Tibial nerve (tissue), 4 donors: ENCODE data around the gene EYA2. TPM values are rescaled to one million over a fixed set of nuclear protein-coding genes. Genes with fewer than 3 reads are reported as not detected.

ENCODE experiments used
- DNase-seq, 2 donors: peaks; one replicate each; pipeline ENCODE4 v3.0.0-alpha.2; 2019; ENCODE audit warnings: low spot score in 2 of 2
- H3K27ac ChIP-seq, 4 donors: fragments of 200-600 bp; sonication (generic) in 3 of 4; one replicate each; pipeline ENCODE4 v1.5.1; 2017 to 2019; ENCODE audit warnings: mild to moderate bottlenecking in 1 of 4
- H3K27me3 ChIP-seq, 2 donors: fragments of 200-600 bp; sonication (generic) in 1 of 2; one replicate each; pipeline versions ENCODE4 v1.5.1 to v1.6.0; 2017 to 2019
- H3K36me3 ChIP-seq, 3 donors: fragments of 200-600 bp; sonication (generic); one replicate each; pipeline ENCODE4 v1.5.1; 2018 to 2019
- H3K4me1 ChIP-seq, 4 donors: fragments of 200-600 bp; sonication (generic) in 3 of 4; one replicate each; pipeline ENCODE4 v1.5.1; 2017 to 2019
- H3K4me3 ChIP-seq, 4 donors: fragments of 200-600 bp; sonication (generic) in 3 of 4; one replicate each; pipeline ENCODE4 v1.5.1; 2017 to 2019; ENCODE audit warnings: mild to moderate bottlenecking in 1 of 4, moderate library complexity in 1 of 4
- H3K9me3 ChIP-seq, 4 donors: fragments of 200-600 bp; sonication (generic) in 3 of 4; one replicate each; pipeline ENCODE4 v1.5.1; 2017 to 2019
- CTCF ChIP-seq, 5 experiments: fragments of 200-600 bp in 3 of 5; fragments of 450-650 bp in 2 of 5; sonication (generic) in 3 of 5; IDR thresholded peaks; one replicate each; pipeline ENCODE4 v1.5.1; 2016 to 2019; ENCODE audit warnings: antibody characterized with exemption in 5 of 5, mild to moderate bottlenecking in 3 of 5, moderate library complexity in 2 of 5
- EP300 ChIP-seq, 2 donors: sonication (generic); formaldehyde crosslinking; IDR thresholded peaks; one replicate each; pipeline ENCODE4 v1.6.1; 2017; ENCODE audit warnings: antibody characterized with exemption in 2 of 2, mild to moderate bottlenecking in 1 of 2
- POLR2A ChIP-seq, 2 donors: fragments of 450-650 bp; IDR thresholded peaks; one replicate each; pipeline ENCODE4 v1.6.1; 2017; ENCODE audit warnings: antibody characterized with exemption in 2 of 2, mild to moderate bottlenecking in 2 of 2, moderate library complexity in 2 of 2
- WGBS, 2 donors: methylation state at CpG; one replicate each; pipeline ENCODE4 v1.1.5; 2018; 5-methylcytosine and 5-hydroxymethylcytosine counted together
- total RNA-seq, 4 donors: library from RNA; depleted of rRNA; stranded (reverse); fragments of >200 nt; gene quantifications; one replicate each; pipeline ENCODE4 v1.1.0, GENCODE V29; 2016

The EYA2 gene
- total RNA-seq, 4 donors from 2014 or later: 13.8 to 25.5 (median 20.2) TPM

GRCh38 chr20:46900086-46900485, 5.4 kb downstream of the EYA2 start:
- 39 to 46% methylated on average over 6 of the region's 6 CpGs for WGBS, 2 donors
- H3K27me3 ChIP-seq: no peaks in the 10 kb centered on the region
- H3K4me3 ChIP-seq: no peak overlapping the region
- peak overlapping the region in 2 of 4 donors; percentile 77 to 89 for H3K27ac ChIP-seq
- H3K4me1 ChIP-seq: peaks cover 0 to 50% (median 8%) of the 10 kb centered on the region in 4 donors
- no peaks in the 10 kb centered on the region for H3K9me3 ChIP-seq
- no peaks in the 10 kb centered on the region for H3K36me3 ChIP-seq
- TF ChIP-seq EP300 (IDR thresholded peaks at IDR 0.05) (peak in 1 of 2 donors; percentile 37), CTCF (IDR thresholded peaks at IDR 0.05) (no peak), POLR2A (IDR thresholded peaks at IDR 0.05) (no peak)
- no peak for DNase-seq

- H3K36me3 ChIP-seq: no peaks in the 10 kb centered on the region
- no peaks in the 10 kb centered on the region for H3K27me3 ChIP-seq
- WGBS, 2 donors: 85 to 92% methylated on average over 11 of the region's 11 CpGs
- H3K4me3 ChIP-seq: no peak overlapping the region
- no peak for TF ChIP-seq EP300 (IDR thresholded peaks at IDR 0.05)
- no peak for TF ChIP-seq POLR2A (IDR thresholded peaks at IDR 0.05)
- TF ChIP-seq CTCF (IDR thresholded peaks at IDR 0.05): no peak
- H3K4me1 ChIP-seq: peaks cover 0 to 54% (median 13%) of the 10 kb centered on the region in 4 donors
- DNase-seq: no peak
- H3K27ac ChIP-seq: peak overlapping the region in 2 of 4 donors; percentile 45 to 50
- H3K9me3 ChIP-seq: no peaks in the 10 kb centered on the region
Measured at GRCh38 chr20:46900826-46901225, 6.2 kb downstream of the EYA2 start.

DNA sequence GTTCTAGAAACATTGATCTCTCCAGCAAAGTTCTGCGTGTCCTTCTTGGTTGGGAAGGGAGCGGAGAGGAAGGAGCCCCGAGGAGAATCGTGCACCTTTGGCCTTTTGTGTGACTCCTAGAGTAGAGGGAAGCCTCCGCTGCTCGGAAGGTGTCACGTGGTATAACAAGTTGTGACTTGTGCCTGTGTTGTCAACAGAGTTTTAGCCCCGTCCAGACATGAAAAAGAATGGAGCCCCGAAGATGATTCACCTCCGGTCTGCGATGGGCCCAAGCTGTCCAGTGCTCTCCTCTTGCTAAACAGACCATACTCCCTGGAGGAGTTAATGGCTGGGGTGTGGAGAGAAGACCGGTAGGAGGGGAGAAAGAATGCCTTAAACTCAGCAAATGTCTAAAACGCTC, 7.0 kb downstream of the EYA2 start:
- peak overlapping the region in 2 of 4 donors; percentile 42 to 45 for H3K27ac ChIP-seq
- no peak for DNase-seq
- no peak overlapping the region for H3K4me3 ChIP-seq
- no peaks in the 10 kb centered on the region for H3K9me3 ChIP-seq
- no peaks in the 10 kb centered on the region for H3K36me3 ChIP-seq
- 77 to 78% methylated on average over 13 of the region's 13 CpGs for WGBS, 2 donors
- H3K4me1 ChIP-seq: peaks cover 0 to 56% (median 15%) of the 10 kb centered on the region in 4 donors
- no peaks in the 10 kb centered on the region for H3K27me3 ChIP-seq
- TF ChIP-seq POLR2A (IDR thresholded peaks at IDR 0.05) (no peak), CTCF (IDR thresholded peaks at IDR 0.05) (no peak), EP300 (IDR thresholded peaks at IDR 0.05) (no peak)

GRCh38 chr20:46903256-46903655, 8.6 kb downstream of the EYA2 start:
- Histone ChIP-seq H3K9me3 (no peaks in the 10 kb centered on the region), H3K4me3 (no peak overlapping the region), H3K36me3 (no peaks in the 10 kb centered on the region), H3K27me3 (no peaks in the 10 kb centered on the region), H3K4me1 (peaks cover 0 to 52% (median 14%) of the 10 kb centered on the region in 4 donors), H3K27ac (no peak overlapping the region)
- no peak for DNase-seq
- no peak for TF ChIP-seq CTCF (IDR thresholded peaks at IDR 0.05)
- no peak for TF ChIP-seq EP300 (IDR thresholded peaks at IDR 0.05)
- TF ChIP-seq POLR2A (IDR thresholded peaks at IDR 0.05): no peak
- whole genome bisulfite sequencing, 2 donors: 70 to 85% methylated on average over 9 of the region's 9 CpGs

- TF ChIP-seq CTCF (IDR thresholded peaks at IDR 0.05) (no peak), POLR2A (IDR thresholded peaks at IDR 0.05) (no peak), EP300 (IDR thresholded peaks at IDR 0.05) (no peak)
- Histone ChIP-seq H3K4me1 (peaks cover 0 to 47% (median 14%) of the 10 kb centered on the region in 4 donors), H3K27ac (peak overlapping the region in 2 of 4 donors; percentile 79 to 82), H3K27me3 (no peaks in the 10 kb centered on the region), H3K9me3 (no peaks in the 10 kb centered on the region), H3K4me3 (no peak overlapping the region), H3K36me3 (no peaks in the 10 kb centered on the region)
- no peak for DNase-seq
- 56 to 68% methylated on average over 7 of the region's 7 CpGs for WGBS, 2 donors
Measured at GRCh38 chr20:46903937-46904336, 9.3 kb downstream of the EYA2 start.
